A549 (cell line): ENCODE measurements around the gene LIMCH1. TPM values are rescaled to one million over a fixed set of nuclear protein-coding genes. Genes with fewer than 3 reads are reported as not detected.

Experiments
- ATAC-seq, 2 experiments: fragments of 200-7000 bp in 1 of 2; fragments of >200 bp in 1 of 2; cut with Nextera tagmentation in 1 of 2; cut with Tn5 transposase in 1 of 2; 3 replicates each; pipeline versions ENCODE4 v1.8.0 to v1.9.1; 2018 to 2020; ENCODE audit warnings: mild to moderate bottlenecking in 1 of 2, moderate library complexity in 1 of 2
- CTCF ChIA-PET: fragments of 300-600 bp; sonication (Branson Sonifier 250); formaldehyde crosslinking; extraction: SDS; loops from one replicate; lab custom pipeline; 2021; ENCODE audit warnings: antibody characterized with exemption, inconsistent platforms; lab: Yijun Ruan, JAX
- POLR2A ChIA-PET: fragments of 350-600 bp; formaldehyde crosslinking; extraction: SDS; loops from one replicate; lab custom pipeline; 2021; ENCODE audit warnings: antibody characterized with exemption, inconsistent platforms; lab: Yijun Ruan, JAX
- DNase-seq, 2 experiments: peaks; one replicate each; pipeline versions ENCODE4 v3.0.0 to v3.0.0-alpha.2; 2011 to 2016; ENCODE audit warnings: low read depth in 1 of 2, low spot score in 1 of 2
- FAIRE-seq: peaks from 2 replicates; lab custom pipeline; 2011; peaks lifted over from hg19 to GRCh38; lab: Jason Lieb, UNC
- H3K27ac ChIP-seq, 2 experiments: fragments of >200 bp; sonication (Bioruptor Twin); formaldehyde crosslinking; 3 replicates each; pipeline ENCODE4 v1.5.1; 2016 to 2017
- H3K4me1 ChIP-seq: fragments of >200 bp; sonication (Bioruptor Twin); formaldehyde crosslinking; 3 replicates; pipeline ENCODE4 v1.6.1; 2016
- H3K4me2 ChIP-seq: fragments of >200 bp; sonication (Bioruptor Twin); formaldehyde crosslinking; 3 replicates; pipeline ENCODE4 v1.6.1; 2016
- H3K4me3 ChIP-seq: fragments of >200 bp; sonication (Bioruptor Twin); formaldehyde crosslinking; 3 replicates; pipeline ENCODE4 v1.5.1; 2016
- H3K9me3 ChIP-seq: fragments of >200 bp; sonication (Bioruptor Twin); formaldehyde crosslinking; 3 replicates; pipeline ENCODE4 v1.6.1; 2016
- CBX8 ChIP-seq: fragments of 200-600 bp; sonication (generic); IDR thresholded peaks from 2 replicates; pipeline ENCODE4 v1.6.1; 2016
- EHF ChIP-seq: fragments of 250-450 bp; sonication (Bioruptor Pico); IDR thresholded peaks from 2 replicates; pipeline ENCODE4 v1.5.0; 2020; ENCODE audit warnings: mild to moderate bottlenecking
- EHMT2 ChIP-seq: fragments of 200-600 bp; sonication (generic); IDR thresholded peaks from 2 replicates; pipeline ENCODE4 v1.6.1; 2016; ENCODE audit warnings: antibody characterized with exemption, low read depth, mild to moderate bottlenecking, moderate library complexity
- HDAC2 ChIP-seq: fragments of 200-600 bp; sonication (generic); IDR thresholded peaks from 2 replicates; pipeline ENCODE4 v1.6.1; 2016
- HOXB5 ChIP-seq: fragments of 250-450 bp; sonication (Bioruptor Pico); IDR thresholded peaks from 2 replicates; pipeline ENCODE4 v1.5.0; 2020; ENCODE audit warnings: mild to moderate bottlenecking, moderate library complexity
- KDM1A ChIP-seq: fragments of 200-600 bp; sonication (generic); IDR thresholded peaks from 2 replicates; pipeline ENCODE4 v1.6.1; 2016; ENCODE audit warnings: low read depth, mild to moderate bottlenecking
- NFE2L2 ChIP-seq: fragments of 150-350 bp; conservative IDR thresholded peaks from 2 replicates; pipeline ENCODE4 v1.6.1; 2014; ENCODE audit warnings: low read length
- NR3C1 ChIP-seq: fragments of >200 bp; sonication (Bioruptor Twin); formaldehyde crosslinking; IDR thresholded peaks from 3 replicates; pipeline ENCODE4 v1.6.1; 2017
- POLR2A ChIP-seq: IDR thresholded peaks from 2 replicates; pipeline ENCODE4 v1.6.1; 2012; ENCODE audit warnings: mild to moderate bottlenecking, low read length
- RAD21 ChIP-seq, 2 experiments: fragments of >200 bp in 1 of 2; sonication (Bioruptor Twin) in 1 of 2; formaldehyde crosslinking in 1 of 2; IDR thresholded peaks in 1 of 2; conservative IDR thresholded peaks in 1 of 2; 2 replicates in 1 of 2; 3 replicates in 1 of 2; pipeline ENCODE4 v1.6.1; 2012 to 2018; ENCODE audit warnings: inconsistent platforms in 1 of 2
- ZC3H11A ChIP-seq: fragments of 450-650 bp; IDR thresholded peaks from 2 replicates; pipeline ENCODE4 v1.6.1; 2014; ENCODE audit warnings: antibody characterized with exemption, mild to moderate bottlenecking
- ZFP36 ChIP-seq: fragments of 450-650 bp; IDR thresholded peaks from 2 replicates; pipeline ENCODE4 v1.6.1; 2014; ENCODE audit warnings: borderline replicate concordance; ENCODE audit not compliant: partially characterized antibody
- ZNF302 ChIP-seq: fragments of 250-450 bp; sonication (Bioruptor Pico); IDR thresholded peaks from 2 replicates; pipeline ENCODE4 v1.9.0; 2021; ENCODE audit warnings: inconsistent platforms, mild to moderate bottlenecking, moderate library complexity
- WGBS: methylation state at CpG from one replicate; pipeline ENCODE4 v1.1.6; 2017; ENCODE audit errors: missing lambda C conversion rate; 5-methylcytosine and 5-hydroxymethylcytosine counted together
- polyA plus RNA-seq, 4 experiments: library from polyadenylated mRNA; depleted of rRNA in 3 of 4; stranded (reverse); fragments of >200 nt; fragmentation: RNase III in 1 of 4; extraction: RNeasy Plus Mini Kit Qiagen cat#74134 plus additional on column Dnase treatment in 1 of 4; gene quantifications; 2 replicates in 3 of 4; 3 replicates in 1 of 4; pipeline ENCODE4 v1.2.3, GENCODE V29; 2011 to 2017
- TF ChIP-seq, protein P1 (sequence below): fragments of >200 bp; sonication (Bioruptor Twin); formaldehyde crosslinking; IDR thresholded peaks from 2 replicates; pipeline ENCODE4 v1.6.1; 2016
- TF ChIP-seq, protein P2 (sequence below): fragments of 450-650 bp; IDR thresholded peaks from 2 replicates; pipeline ENCODE4 v1.6.1; 2014; ENCODE audit warnings: antibody characterized with exemption
- TF ChIP-seq, protein P3 (sequence below): fragments of 200-600 bp; sonication (generic); IDR thresholded peaks from 2 replicates; pipeline ENCODE4 v1.6.1; 2016; ENCODE audit warnings: antibody characterized with exemption, mild to moderate bottlenecking, moderate library complexity
- TF ChIP-seq, protein P4 (sequence below): IDR thresholded peaks from 2 replicates; pipeline ENCODE4 v1.6.1; 2012; ENCODE audit warnings: low read depth, borderline replicate concordance
- TF ChIP-seq, protein P5 (sequence below): IDR thresholded peaks from 2 replicates; pipeline ENCODE4 v1.6.1; 2012

LIMCH1 gene
- polyA plus RNA-seq, 2 of the 4 experiments (the other 2 are of a cell fraction), result 52.9 to 88.9 TPM

DNA sequence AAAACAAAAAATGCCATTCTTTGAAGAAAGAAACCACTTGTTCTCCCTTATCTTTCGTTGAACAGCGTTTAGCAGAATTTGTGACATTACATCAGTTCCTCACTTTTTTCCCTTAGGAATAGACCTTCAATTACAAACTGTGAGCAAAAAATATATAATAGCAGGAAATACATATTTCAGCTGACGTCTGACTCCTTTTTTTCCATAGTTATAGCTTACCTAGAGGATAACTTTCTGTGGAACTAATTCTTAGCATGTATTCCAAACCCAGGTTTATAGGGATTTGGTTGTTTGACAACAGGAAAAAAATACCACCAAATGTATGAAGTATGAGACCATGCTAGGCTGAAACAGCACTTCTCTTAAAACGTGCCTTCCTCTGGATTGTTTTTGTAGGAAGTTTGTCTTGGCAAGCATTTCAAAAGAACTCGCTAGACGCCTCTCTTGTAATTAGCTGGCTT is 2.0 kb upstream of the LIMCH1 start:
- Histone ChIP-seq H3K4me1 (peaks cover 88% of the 10 kb centered on the region), H3K4me2 (peak overlapping the region; percentile 43), H3K27ac (peak overlapping the region; percentile 38 to 65; a peak in 5 of 6 replicates), H3K4me3 (no peak overlapping the region), H3K9me3 (no peaks in the 10 kb centered on the region)
- POLR2A ChIA-PET, result no interaction called here
- no peak for FAIRE-seq
- no peak for DNase-seq
- ATAC-seq, result no peak
- no peak for TF ChIP-seq HOXB5
- no peak for TF ChIP-seq KDM1A
- TF ChIP-seq, protein P1, sequence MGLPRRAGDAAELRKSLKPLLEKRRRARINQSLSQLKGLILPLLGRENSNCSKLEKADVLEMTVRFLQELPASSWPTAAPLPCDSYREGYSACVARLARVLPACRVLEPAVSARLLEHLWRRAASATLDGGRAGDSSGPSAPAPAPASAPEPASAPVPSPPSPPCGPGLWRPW, result no peak
- TF ChIP-seq HDAC2, result no peak
- TF ChIP-seq POLR2A, result no peak
- TF ChIP-seq, protein P2, sequence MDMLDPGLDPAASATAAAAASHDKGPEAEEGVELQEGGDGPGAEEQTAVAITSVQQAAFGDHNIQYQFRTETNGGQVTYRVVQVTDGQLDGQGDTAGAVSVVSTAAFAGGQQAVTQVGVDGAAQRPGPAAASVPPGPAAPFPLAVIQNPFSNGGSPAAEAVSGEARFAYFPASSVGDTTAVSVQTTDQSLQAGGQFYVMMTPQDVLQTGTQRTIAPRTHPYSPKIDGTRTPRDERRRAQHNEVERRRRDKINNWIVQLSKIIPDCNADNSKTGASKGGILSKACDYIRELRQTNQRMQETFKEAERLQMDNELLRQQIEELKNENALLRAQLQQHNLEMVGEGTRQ, result no peak
- TF ChIP-seq, protein P3, sequence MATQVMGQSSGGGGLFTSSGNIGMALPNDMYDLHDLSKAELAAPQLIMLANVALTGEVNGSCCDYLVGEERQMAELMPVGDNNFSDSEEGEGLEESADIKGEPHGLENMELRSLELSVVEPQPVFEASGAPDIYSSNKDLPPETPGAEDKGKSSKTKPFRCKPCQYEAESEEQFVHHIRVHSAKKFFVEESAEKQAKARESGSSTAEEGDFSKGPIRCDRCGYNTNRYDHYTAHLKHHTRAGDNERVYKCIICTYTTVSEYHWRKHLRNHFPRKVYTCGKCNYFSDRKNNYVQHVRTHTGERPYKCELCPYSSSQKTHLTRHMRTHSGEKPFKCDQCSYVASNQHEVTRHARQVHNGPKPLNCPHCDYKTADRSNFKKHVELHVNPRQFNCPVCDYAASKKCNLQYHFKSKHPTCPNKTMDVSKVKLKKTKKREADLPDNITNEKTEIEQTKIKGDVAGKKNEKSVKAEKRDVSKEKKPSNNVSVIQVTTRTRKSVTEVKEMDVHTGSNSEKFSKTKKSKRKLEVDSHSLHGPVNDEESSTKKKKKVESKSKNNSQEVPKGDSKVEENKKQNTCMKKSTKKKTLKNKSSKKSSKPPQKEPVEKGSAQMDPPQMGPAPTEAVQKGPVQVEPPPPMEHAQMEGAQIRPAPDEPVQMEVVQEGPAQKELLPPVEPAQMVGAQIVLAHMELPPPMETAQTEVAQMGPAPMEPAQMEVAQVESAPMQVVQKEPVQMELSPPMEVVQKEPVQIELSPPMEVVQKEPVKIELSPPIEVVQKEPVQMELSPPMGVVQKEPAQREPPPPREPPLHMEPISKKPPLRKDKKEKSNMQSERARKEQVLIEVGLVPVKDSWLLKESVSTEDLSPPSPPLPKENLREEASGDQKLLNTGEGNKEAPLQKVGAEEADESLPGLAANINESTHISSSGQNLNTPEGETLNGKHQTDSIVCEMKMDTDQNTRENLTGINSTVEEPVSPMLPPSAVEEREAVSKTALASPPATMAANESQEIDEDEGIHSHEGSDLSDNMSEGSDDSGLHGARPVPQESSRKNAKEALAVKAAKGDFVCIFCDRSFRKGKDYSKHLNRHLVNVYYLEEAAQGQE, result no peak
- no peak for TF ChIP-seq CBX8
- no peak for TF ChIP-seq ZC3H11A
- no peak for TF ChIP-seq ZFP36
- TF ChIP-seq EHF (CRISPR knock-in tag), result no peak
- TF ChIP-seq NFE2L2, result no peak
- CTCF ChIA-PET, result interaction anchor here (1.3 kb wide), 1 partner anchor 218 kb away, joined by 4 read pairs; no protein-coding TSS in a partner anchor
- WGBS, result 39% methylated on average over 6 of the region's 6 CpGs

DNA sequence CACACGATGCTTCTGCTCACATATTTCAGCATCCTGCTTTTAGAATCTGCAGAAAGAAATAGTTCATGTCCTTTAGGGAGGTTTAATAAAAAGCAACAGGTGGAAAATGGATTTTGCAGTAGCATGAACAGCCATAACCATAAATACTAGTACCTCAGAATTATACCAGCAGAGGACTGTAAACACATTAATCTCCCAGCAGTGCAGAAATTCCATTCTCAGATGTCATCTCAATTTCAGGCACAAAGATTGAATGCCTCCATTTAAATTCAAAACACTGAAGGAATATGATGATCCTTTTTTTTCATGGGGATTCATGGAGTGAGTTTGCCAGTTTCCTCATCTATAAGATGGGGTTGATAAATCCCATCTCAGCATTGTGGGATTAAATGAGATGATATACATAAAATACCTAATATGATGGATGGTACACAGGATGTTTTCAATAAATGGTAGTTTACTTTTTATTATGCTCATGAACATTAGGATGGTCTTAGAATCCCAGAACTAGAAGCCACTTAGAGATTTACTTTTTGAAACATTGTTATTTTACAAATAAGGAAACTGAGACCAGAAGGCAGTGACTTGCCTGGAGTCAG is 566 bp upstream of the LIMCH1 start:
- POLR2A ChIA-PET, result no interaction called here
- no peak for FAIRE-seq
- CTCF ChIA-PET, result no interaction called here
- DNase-seq, result no peak
- H3K4me1 ChIP-seq, result peaks cover 89% of the 10 kb centered on the region
- 93% methylated on average over 1 of the region's 1 CpG for WGBS
- H3K4me3 ChIP-seq, result no peak overlapping the region
- H3K4me2 ChIP-seq, result peak overlapping the region; percentile 78
- H3K27ac ChIP-seq, result peak overlapping the region in 1 of 2 experiments; percentile 75; a peak in 4 of 6 replicates
- no peak for TF ChIP-seq ZNF302 (CRISPR knock-in tag)
- TF ChIP-seq EHMT2, result no peak
- no peak for TF ChIP-seq RAD21 (conservative IDR thresholded peaks at IDR 0.05 in 1 of 2, IDR thresholded peaks at IDR 0.05 in 1 of 2)
- TF ChIP-seq, protein P4, sequence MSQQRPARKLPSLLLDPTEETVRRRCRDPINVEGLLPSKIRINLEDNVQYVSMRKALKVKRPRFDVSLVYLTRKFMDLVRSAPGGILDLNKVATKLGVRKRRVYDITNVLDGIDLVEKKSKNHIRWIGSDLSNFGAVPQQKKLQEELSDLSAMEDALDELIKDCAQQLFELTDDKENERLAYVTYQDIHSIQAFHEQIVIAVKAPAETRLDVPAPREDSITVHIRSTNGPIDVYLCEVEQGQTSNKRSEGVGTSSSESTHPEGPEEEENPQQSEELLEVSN, result no peak
- TF ChIP-seq, protein P5, sequence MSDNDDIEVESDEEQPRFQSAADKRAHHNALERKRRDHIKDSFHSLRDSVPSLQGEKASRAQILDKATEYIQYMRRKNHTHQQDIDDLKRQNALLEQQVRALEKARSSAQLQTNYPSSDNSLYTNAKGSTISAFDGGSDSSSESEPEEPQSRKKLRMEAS, result no peak
- TF ChIP-seq NR3C1, result no peak
- no peaks in the 10 kb centered on the region for H3K9me3 ChIP-seq
- no peak for ATAC-seq
